Astrocyte (in vitro differentiated cells and primary cell): ENCODE data around the gene KCNMA1.

Experiments
- EZH2 ChIP-seq: IDR thresholded peaks from 2 replicates; pipeline ENCODE4 v1.6.1; 2012; ENCODE audit warnings: mild to moderate bottlenecking, low read length, inconsistent platforms; ENCODE audit not compliant: insufficient read depth
- TF ChIP-seq, protein P1 (sequence below): IDR thresholded peaks from 2 replicates; pipeline ENCODE4 v1.5.1; 2011; ENCODE audit warnings: low read depth, mild to moderate bottlenecking, inconsistent platforms, low read length, moderate library complexity; ENCODE audit not compliant: insufficient read depth

DNA sequence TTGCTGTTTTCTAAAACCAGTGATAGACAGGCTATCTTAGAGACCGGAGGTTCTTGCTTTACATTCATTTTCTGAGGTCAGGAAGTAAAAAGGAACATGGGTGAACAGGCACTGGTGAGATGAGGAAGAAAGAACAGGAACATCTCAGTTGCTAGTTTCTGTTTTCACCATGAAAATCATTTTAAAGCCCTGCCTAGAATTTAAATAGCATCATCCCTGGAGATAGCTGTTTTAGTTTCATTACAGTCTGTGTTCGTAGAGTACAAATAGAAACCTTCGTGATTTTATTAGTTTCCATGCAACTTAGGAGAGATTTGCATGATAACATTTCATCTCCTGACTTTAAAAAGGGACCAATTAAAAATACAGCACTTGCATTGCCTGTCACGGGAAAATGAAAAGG is 14.7 kb downstream of the KCNMA1 start:
- TF ChIP-seq, protein P1, sequence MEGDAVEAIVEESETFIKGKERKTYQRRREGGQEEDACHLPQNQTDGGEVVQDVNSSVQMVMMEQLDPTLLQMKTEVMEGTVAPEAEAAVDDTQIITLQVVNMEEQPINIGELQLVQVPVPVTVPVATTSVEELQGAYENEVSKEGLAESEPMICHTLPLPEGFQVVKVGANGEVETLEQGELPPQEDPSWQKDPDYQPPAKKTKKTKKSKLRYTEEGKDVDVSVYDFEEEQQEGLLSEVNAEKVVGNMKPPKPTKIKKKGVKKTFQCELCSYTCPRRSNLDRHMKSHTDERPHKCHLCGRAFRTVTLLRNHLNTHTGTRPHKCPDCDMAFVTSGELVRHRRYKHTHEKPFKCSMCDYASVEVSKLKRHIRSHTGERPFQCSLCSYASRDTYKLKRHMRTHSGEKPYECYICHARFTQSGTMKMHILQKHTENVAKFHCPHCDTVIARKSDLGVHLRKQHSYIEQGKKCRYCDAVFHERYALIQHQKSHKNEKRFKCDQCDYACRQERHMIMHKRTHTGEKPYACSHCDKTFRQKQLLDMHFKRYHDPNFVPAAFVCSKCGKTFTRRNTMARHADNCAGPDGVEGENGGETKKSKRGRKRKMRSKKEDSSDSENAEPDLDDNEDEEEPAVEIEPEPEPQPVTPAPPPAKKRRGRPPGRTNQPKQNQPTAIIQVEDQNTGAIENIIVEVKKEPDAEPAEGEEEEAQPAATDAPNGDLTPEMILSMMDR = no peak
- TF ChIP-seq EZH2 = no peak
